Large intestine (tissue), 3 donors: ENCODE data around the gene MGAT4B. TPM values are rescaled to one million over a fixed set of nuclear protein-coding genes. Genes with fewer than 3 reads are reported as not detected.

Experiments used
- DNase-seq, 2 donors: peaks; one replicate each; pipeline versions ENCODE4 v3.0.0 to v3.0.0-alpha.2; 2013
- H3K27ac ChIP-seq: one replicate; pipeline ENCODE4 v1.5.1; 2013; ENCODE audit warnings: low read length
- H3K27me3 ChIP-seq: 2 replicates; pipeline ENCODE4 v1.6.1; 2013; ENCODE audit warnings: low read length; ENCODE audit not compliant: control insufficient read depth, insufficient read depth
- H3K36me3 ChIP-seq: 2 replicates; pipeline ENCODE4 v1.6.1; 2013; ENCODE audit warnings: low read length; ENCODE audit not compliant: control insufficient read depth, insufficient read depth
- H3K4me1 ChIP-seq: one replicate; pipeline ENCODE4 v1.6.1; 2013; ENCODE audit warnings: low read length; ENCODE audit not compliant: control insufficient read depth, insufficient read depth
- H3K4me3 ChIP-seq: one replicate; pipeline ENCODE4 v1.5.1; 2013; ENCODE audit warnings: low read length
- H3K9me3 ChIP-seq: one replicate; pipeline ENCODE4 v1.6.1; 2013; ENCODE audit warnings: mild to moderate bottlenecking, low read depth, low read length, moderate library complexity; ENCODE audit not compliant: control insufficient read depth
- WGBS: methylation state at CpG from one replicate; pipeline ENCODE4 v1.1.5; 2013; ENCODE audit warnings: low lambda C conversion rate; ENCODE audit not compliant: insufficient coverage; 5-methylcytosine and 5-hydroxymethylcytosine counted together
- polyA plus RNA-seq: library from polyadenylated mRNA; unstranded; fragments of 120-200 nt; gene quantifications from one replicate; pipeline ENCODE4 v1.2.1, GENCODE V29; 2013

Gene MGAT4B
- polyA plus RNA-seq, 1 donor: 185 TPM

GRCh38 chr5:179768326-179769085 is 38.2 kb downstream of the MGAT4B start:
- Histone ChIP-seq H3K9me3 (no peaks in the 10 kb centered on the region), H3K4me3 (no peak overlapping the region), H3K36me3 (peaks cover 64% of the 10 kb centered on the region), H3K4me1 (peaks cover 3% of the 10 kb centered on the region), H3K27ac (no peak overlapping the region), H3K27me3 (no peaks in the 10 kb centered on the region)
- 100% methylated on average over 3 of the region's 18 CpGs for WGBS
- no peak for DNase-seq

- Histone ChIP-seq H3K27ac (no peak overlapping the region), H3K36me3 (peaks cover 57% of the 10 kb centered on the region)
Measured at GRCh38 chr5:179767496-179768100, 39.1 kb downstream of the MGAT4B start.

GRCh38 chr5:179766726-179767455 is 39.8 kb downstream of the MGAT4B start:
- Histone ChIP-seq H3K9me3 (no peaks in the 10 kb centered on the region), H3K27me3 (no peaks in the 10 kb centered on the region), H3K4me1 (peaks cover 17% of the 10 kb centered on the region), H3K4me3 (no peak overlapping the region), H3K27ac (no peak overlapping the region), H3K36me3 (peaks cover 52% of the 10 kb centered on the region)
- WGBS: 61% methylated on average over 8 of the region's 12 CpGs
- DNase-seq: no peak

More at GRCh38 chr5:179767496-179768100, 39.1 kb downstream of the MGAT4B start:
- no peak for DNase-seq
- H3K27me3 ChIP-seq: no peaks in the 10 kb centered on the region
- H3K9me3 ChIP-seq: no peaks in the 10 kb centered on the region
- 100% methylated on average over 1 of the region's 9 CpGs for WGBS
- no peak overlapping the region for H3K4me3 ChIP-seq
- H3K4me1 ChIP-seq: peaks cover 10% of the 10 kb centered on the region

- no peak overlapping the region for H3K4me3 ChIP-seq
- H3K27me3 ChIP-seq: no peaks in the 10 kb centered on the region
- no peaks in the 10 kb centered on the region for H3K9me3 ChIP-seq
- H3K4me1 ChIP-seq: peaks cover 19% of the 10 kb centered on the region
- H3K36me3 ChIP-seq: peaks cover 45% of the 10 kb centered on the region
- DNase-seq: no peak
- no peak overlapping the region for H3K27ac ChIP-seq
- no CpG with 5 or more reads among the region's 20 CpGs for WGBS
Measured at GRCh38 chr5:179766021-179766725, 40.5 kb downstream of the MGAT4B start.

GRCh38 chr5:179765400-179765799 is 41.3 kb downstream of the MGAT4B start:
- Histone ChIP-seq H3K4me1 (peaks cover 19% of the 10 kb centered on the region), H3K4me3 (no peak overlapping the region), H3K27ac (no peak overlapping the region), H3K36me3 (peaks cover 38% of the 10 kb centered on the region), H3K9me3 (no peaks in the 10 kb centered on the region), H3K27me3 (no peaks in the 10 kb centered on the region)
- whole genome bisulfite sequencing: no CpG with 5 or more reads among the region's 13 CpGs
- no peak for DNase-seq

- no peak for DNase-seq
- Histone ChIP-seq H3K27me3 (no peaks in the 10 kb centered on the region), H3K4me3 (no peak overlapping the region), H3K36me3 (peaks cover 27% of the 10 kb centered on the region), H3K9me3 (no peaks in the 10 kb centered on the region), H3K27ac (no peak overlapping the region), H3K4me1 (peaks cover 19% of the 10 kb centered on the region)
- no CpG with 5 or more reads among the region's 8 CpGs for WGBS
Measured at GRCh38 chr5:179764056-179764455, 42.6 kb downstream of the MGAT4B start.

- no CpG with 5 or more reads among the region's 10 CpGs for WGBS
- Histone ChIP-seq H3K4me3 (no peak overlapping the region), H3K27me3 (no peaks in the 10 kb centered on the region), H3K4me1 (peaks cover 19% of the 10 kb centered on the region), H3K36me3 (peaks cover 24% of the 10 kb centered on the region), H3K9me3 (no peaks in the 10 kb centered on the region), H3K27ac (no peak overlapping the region)
- DNase-seq: peak; percentile 69 to 72
Measured at GRCh38 chr5:179763215-179763945, 43.3 kb downstream of the MGAT4B start.

GRCh38 chr5:179762781-179763176 is 43.9 kb downstream of the MGAT4B start:
- no peaks in the 10 kb centered on the region for H3K9me3 ChIP-seq
- no peak for DNase-seq
- whole genome bisulfite sequencing: no CpG with 5 or more reads among the region's 3 CpGs
- H3K36me3 ChIP-seq: peaks cover 23% of the 10 kb centered on the region
- no peak overlapping the region for H3K27ac ChIP-seq
- H3K4me3 ChIP-seq: no peak overlapping the region
- H3K27me3 ChIP-seq: no peaks in the 10 kb centered on the region
- H3K4me1 ChIP-seq: peaks cover 19% of the 10 kb centered on the region

GRCh38 chr5:179762079-179762780 is 44.4 kb downstream of the MGAT4B start:
- WGBS: 67% methylated on average over 2 of the region's 10 CpGs

More at GRCh38 chr5:179762079-179762780, 44.4 kb downstream of the MGAT4B start:
- Histone ChIP-seq H3K36me3 (peaks cover 21% of the 10 kb centered on the region), H3K27me3 (no peaks in the 10 kb centered on the region), H3K27ac (no peak overlapping the region), H3K9me3 (no peaks in the 10 kb centered on the region), H3K4me3 (no peak overlapping the region), H3K4me1 (peaks cover 19% of the 10 kb centered on the region)
- DNase-seq: peak; percentile 49 to 69
